HepG2 (cell line): ENCODE results near the gene TENM3. TPM values are rescaled to one million over a fixed set of nuclear protein-coding genes. Genes with fewer than 3 reads are reported as not detected.

Experiments
- ATAC-seq: fragments of 200-7000 bp; cut with Tn5 transposase; 3 replicates; pipeline ENCODE4 v1.9.1; 2020; ENCODE audit warnings: mild to moderate bottlenecking, moderate library complexity
- BruUV-seq: library from RNA; stranded (reverse); fragments of 400-500 nt; replicated peaks from 2 replicates; lab custom pipeline; 2021; lab: Mats Ljungman, UMichigan
- CTCF ChIA-PET: fragments of 300-600 bp; formaldehyde crosslinking; extraction: SDS; loops from one replicate; lab custom pipeline; 2021; ENCODE audit warnings: low total read pairs, inconsistent platforms, low intra/inter-chr PET ratio; lab: Yijun Ruan, JAX
- POLR2A ChIA-PET: fragments of 350-600 bp; sonication (Branson Sonifier 250); formaldehyde crosslinking; loops from one replicate; lab custom pipeline; 2020; ENCODE audit warnings: antibody characterized with exemption, inconsistent platforms; lab: Yijun Ruan, JAX
- DNase-seq: peaks from one replicate; pipeline ENCODE4 v3.0.0-alpha.2; 2015; ENCODE audit warnings: low spot score
- FAIRE-seq: peaks from 3 replicates; lab custom pipeline; 2011; peaks lifted over from hg19 to GRCh38; lab: Jason Lieb, UNC
- H2AFZ ChIP-seq: one replicate; pipeline ENCODE4 v1.6.1; 2011; ENCODE audit warnings: low read length, inconsistent platforms
- H3K27ac ChIP-seq: fragments of 300-600 bp; 3 replicates; pipeline ENCODE4 v1.8.0; 2011; ENCODE audit warnings: mixed run types, mild to moderate bottlenecking, mixed read lengths, low read length, inconsistent platforms; ENCODE audit not compliant: insufficient read depth; ENCODE audit errors: extremely low read length
- H3K27me3 ChIP-seq, 2 experiments: fragments of 200-600 bp in 1 of 2; 2 replicates in 1 of 2; 3 replicates in 1 of 2; pipeline versions ENCODE4 v1.6.0 to v1.8.0; 2011; ENCODE audit warnings: low read length in 2 of 2, mild to moderate bottlenecking in 2 of 2, moderate library complexity in 2 of 2, inconsistent platforms in 1 of 2; ENCODE audit not compliant: insufficient read depth in 2 of 2, control insufficient read depth in 1 of 2
- H3K36me3 ChIP-seq, 2 experiments: fragments of 200-600 bp in 1 of 2; replicated peaks in 1 of 2; 2 replicates in 1 of 2; 3 replicates in 1 of 2; pipeline versions ENCODE4 v1.5.1 to v1.8.0; 2011; ENCODE audit warnings: low read length in 2 of 2, inconsistent platforms in 1 of 2; ENCODE audit not compliant: insufficient read depth in 2 of 2, control insufficient read depth in 1 of 2
- H3K4me1 ChIP-seq: 2 replicates; pipeline ENCODE4 v1.5.1; 2012; ENCODE audit warnings: low read length, inconsistent platforms; ENCODE audit not compliant: insufficient read depth
- H3K4me2 ChIP-seq: 2 replicates; pipeline ENCODE4 v1.6.0; 2011; ENCODE audit warnings: low read depth, low read length, inconsistent platforms
- H3K4me3 ChIP-seq, 3 experiments: fragments of 200-600 bp in 1 of 3; sonication (generic), shearing (Covaris generic) in 1 of 3; replicated peaks in 1 of 3; 2 replicates each; pipeline ENCODE4 v1.5.1; 2011 to 2016; ENCODE audit warnings: low read length in 3 of 3, inconsistent platforms in 2 of 3, low read depth in 2 of 3, mild to moderate bottlenecking in 2 of 3, control low read depth in 1 of 3, mixed read lengths in 1 of 3; ENCODE audit not compliant: insufficient read depth in 1 of 3
- H3K79me2 ChIP-seq: one replicate; pipeline ENCODE4 v1.6.1; 2011; ENCODE audit warnings: low read length, inconsistent platforms; ENCODE audit not compliant: insufficient read depth
- H3K9ac ChIP-seq: 2 replicates; pipeline ENCODE4 v1.6.0; 2011; ENCODE audit warnings: mild to moderate bottlenecking, low read depth, low read length, inconsistent platforms; ENCODE audit not compliant: insufficient read depth
- H3K9me3 ChIP-seq: 2 replicates; pipeline ENCODE4 v1.5.1; 2012; ENCODE audit warnings: mild to moderate bottlenecking, low read length
- H4K20me1 ChIP-seq: 2 replicates; pipeline ENCODE4 v1.6.0; 2011; ENCODE audit warnings: inconsistent platforms, mild to moderate bottlenecking, low read length, moderate library complexity; ENCODE audit not compliant: insufficient read depth
- GFI1 ChIP-seq: sonication (generic); formaldehyde crosslinking; IDR thresholded peaks from 2 replicates; pipeline ENCODE4 v1.5.0; 2020; ENCODE audit warnings: missing genetic modification reagents, mild to moderate bottlenecking, borderline replicate concordance
- NR2F6 ChIP-seq, 2 experiments: IDR thresholded peaks; 2 replicates each; pipeline ENCODE4 v1.6.1; 2016; ENCODE audit warnings: antibody characterized with exemption in 1 of 2, mild to moderate bottlenecking in 1 of 2
- PAX8 ChIP-seq: sonication (generic); formaldehyde crosslinking; IDR thresholded peaks from 2 replicates; pipeline ENCODE4 v1.8.0; 2022; ENCODE audit warnings: mild to moderate bottlenecking, missing genetic modification reagents, borderline replicate concordance
- PRPF4 ChIP-seq: fragments of 200-400 bp; formaldehyde crosslinking; IDR thresholded peaks from 2 replicates; pipeline ENCODE4 v1.6.1; 2016; ENCODE audit warnings: low read length, low read depth; ENCODE audit not compliant: poor library complexity, severe bottlenecking
- REL ChIP-seq: sonication (generic); formaldehyde crosslinking; conservative IDR thresholded peaks from 2 replicates; pipeline ENCODE4 v1.8.0; 2022; ENCODE audit warnings: mild to moderate bottlenecking, missing genetic modification reagents, moderate library complexity
- SKIL ChIP-seq: sonication (generic); formaldehyde crosslinking; IDR thresholded peaks from 2 replicates; pipeline ENCODE4 v1.8.0; 2022; ENCODE audit warnings: missing genetic modification reagents, mild to moderate bottlenecking, moderate library complexity, borderline replicate concordance
- SMAD9 ChIP-seq: sonication (generic); formaldehyde crosslinking; IDR thresholded peaks from 2 replicates; pipeline ENCODE4 v1.5.1; 2020; ENCODE audit warnings: mild to moderate bottlenecking, missing genetic modification reagents
- TMF1 ChIP-seq: sonication (generic); formaldehyde crosslinking; IDR thresholded peaks from 2 replicates; pipeline ENCODE4 v1.8.1; 2022; ENCODE audit warnings: low read depth, missing genetic modification reagents
- ZHX1 ChIP-seq: sonication (generic); formaldehyde crosslinking; IDR thresholded peaks from 2 replicates; pipeline ENCODE4 v1.8.1; 2022; ENCODE audit warnings: low read depth, mild to moderate bottlenecking, missing genetic modification reagents
- ZNF232 ChIP-seq: sonication (generic); formaldehyde crosslinking; IDR thresholded peaks from 2 replicates; pipeline ENCODE4 v1.4.0; 2020; ENCODE audit warnings: missing genetic modification reagents, borderline replicate concordance
- WGBS: methylation state at CpG from one replicate; pipeline ENCODE4 v1.1.6; 2017; ENCODE audit warnings: low lambda C conversion rate; 5-methylcytosine and 5-hydroxymethylcytosine counted together
- in situ Hi-C: cut with HindIII; loops from 2 replicates; pipeline ENCODE4 v1.10.0; 2017; ENCODE audit warnings: low pct_unique_long_range_greater_than_20kb; ENCODE audit not compliant: extremely low pct_ligation_motif_present
- intact Hi-C: fragments of 100-400 bp; cut with micrococcal nuclease; formaldehyde crosslinking; loops from one replicate; pipeline ENCODE4 v1.10.0; 2022; ENCODE audit not compliant: unreplicated experiment
- polyA plus RNA-seq, 8 experiments: library from polyadenylated mRNA; depleted of rRNA in 3 of 8; stranded (reverse) in 7 of 8; unstranded in 1 of 8; fragments of >200 nt; fragmentation: Illumina TruSeq in 4 of 8; extraction: Trizol in 4 of 8; gene quantifications; 2 replicates each; pipeline versions ENCODE4 v1.2.1 to v1.2.3, GENCODE V29; 2011 to 2016; ENCODE audit warnings: low read depth in 4 of 8, missing spikeins in 1 of 8, mixed read lengths in 1 of 8; ENCODE audit not compliant: insufficient read depth in 1 of 8
- total RNA-seq, 5 experiments: library from RNA; depleted of rRNA; stranded (reverse); fragments of >200 nt; fragmentation: Illumina TruSeq; extraction: Trizol; gene quantifications; 2 replicates each; pipeline ENCODE4 v1.2.3, GENCODE V29; 2016; ENCODE audit warnings: low read depth in 1 of 5

Gene TENM3
- total and polyA plus RNA-seq, 2 of the 13 experiments (the other 11 are each of a cell fraction or from before 2014, with no cell fraction given): 0.04 TPM; not detected in 1

DNA sequence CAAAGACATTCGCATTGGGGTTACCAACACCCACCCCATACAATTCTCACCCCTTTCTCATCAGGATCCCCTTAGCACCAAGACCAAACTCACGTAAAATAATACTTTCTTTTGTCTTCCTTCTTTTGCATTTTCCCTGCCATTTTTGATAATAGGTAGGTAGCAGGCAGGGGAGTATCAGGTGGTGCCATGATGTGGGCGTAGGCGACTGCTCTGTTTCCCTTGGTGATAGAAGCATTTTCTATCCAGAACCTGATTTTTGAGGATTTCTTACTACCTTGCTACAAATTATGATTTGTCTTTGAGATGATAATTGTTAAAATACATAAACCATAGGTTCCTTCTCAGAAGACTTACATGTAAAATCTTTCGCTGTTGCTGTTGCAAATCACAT is 523.7 kb downstream of the TENM3 start (continued):
- TF ChIP-seq ZHX1: no peak
- no peak for TF ChIP-seq GFI1 (CRISPR knock-in tag)
- no peak for TF ChIP-seq SKIL (CRISPR knock-in tag)
- no peak for TF ChIP-seq PRPF4
- no peak for TF ChIP-seq ZNF232 (CRISPR knock-in tag)
- TF ChIP-seq TMF1 (CRISPR knock-in tag): no peak
- no peak for TF ChIP-seq PAX8 (CRISPR knock-in tag)

GRCh38 chr4:182768838-182769237 is 525.6 kb downstream of the TENM3 start:
- Histone ChIP-seq H3K36me3 (no peaks in the 10 kb centered on the region), H3K27me3 (peaks cover 2 to 3% of the 10 kb centered on the region in 2 experiments; a peak in 2 of 5 replicates), H3K9me3 (no peaks in the 10 kb centered on the region), H3K4me3 (no peak overlapping the region), H2AFZ (no peak overlapping the region)
- DNase-seq: no peak
- CTCF ChIA-PET: no interaction called here
- 29% methylated on average over 4 of the region's 4 CpGs for WGBS
- no peak for TF ChIP-seq SMAD9 (CRISPR knock-in tag)
- no peak for TF ChIP-seq NR2F6 (IDR thresholded peaks at IDR 0.05)
- TF ChIP-seq NR2F6 (CRISPR knock-in tag; IDR thresholded peaks at IDR 0.05): no peak
- TF ChIP-seq REL (CRISPR knock-in tag): no peak
- TF ChIP-seq, all 625 proteins: peak for 0
- H3K9ac ChIP-seq: no peak overlapping the region
- ATAC-seq (no peak), FAIRE-seq (no peak)
- H3K27ac ChIP-seq: no peak overlapping the region
- in situ Hi-C loops (no loop called here), intact Hi-C loops (no loop called here)
- POLR2A ChIA-PET: no interaction called here
- no peak overlapping the region for H3K4me2 ChIP-seq
- no TSS peak for BruUV-seq
- H3K79me2 ChIP-seq: no peaks in the 10 kb centered on the region
- peaks cover 13% of the 10 kb centered on the region for H3K4me1 ChIP-seq
- no peaks in the 10 kb centered on the region for H4K20me1 ChIP-seq
